Endodermal cell (in vitro differentiated cells): Measurements from ENCODE around the gene TTC21A. TPM values are rescaled to one million over a fixed set of nuclear protein-coding genes. Genes with fewer than 3 reads are reported as not detected.

ENCODE experiments used
- DNase-seq: peaks from one replicate; pipeline ENCODE4 v3.0.0-alpha.2; 2017
- H3K27ac ChIP-seq: 2 replicates; pipeline ENCODE4 v1.5.1; 2013; ENCODE audit warnings: mild to moderate bottlenecking, low read depth, low read length, moderate library complexity
- H3K27me3 ChIP-seq: 2 replicates; pipeline ENCODE4 v1.6.1; 2013; ENCODE audit warnings: mild to moderate bottlenecking, low read length, moderate library complexity; ENCODE audit not compliant: insufficient read depth, control insufficient read depth, poor library complexity, severe bottlenecking
- H3K36me3 ChIP-seq: 2 replicates; pipeline ENCODE4 v1.7.0; 2013; ENCODE audit warnings: mild to moderate bottlenecking, low read length, moderate library complexity; ENCODE audit not compliant: control insufficient read depth, insufficient read depth
- H3K4me1 ChIP-seq: one replicate; pipeline ENCODE4 v1.7.0; 2013; ENCODE audit warnings: low read length; ENCODE audit not compliant: control insufficient read depth, insufficient read depth
- H3K4me3 ChIP-seq: 2 replicates; pipeline ENCODE4 v1.5.1; 2013; ENCODE audit warnings: mild to moderate bottlenecking, low read length, moderate library complexity
- H3K9ac ChIP-seq: 2 replicates; pipeline ENCODE4 v1.6.1; 2013; ENCODE audit warnings: mild to moderate bottlenecking, low read length, moderate library complexity; ENCODE audit not compliant: poor library complexity, severe bottlenecking; ENCODE audit errors: extremely low read depth
- H3K9me3 ChIP-seq: 2 replicates; pipeline ENCODE4 v1.6.1; 2013; ENCODE audit warnings: mild to moderate bottlenecking, low read length, moderate library complexity; ENCODE audit not compliant: control insufficient read depth
- H3K27ac Mint-ChIP-seq: 2 replicates; pipeline ENCODE4 v1.8.0; 2020; ENCODE audit warnings: mixed read lengths
- H3K27me3 Mint-ChIP-seq: 2 replicates; pipeline ENCODE4 v1.8.0; 2021; ENCODE audit warnings: mild to moderate bottlenecking, mixed read lengths; ENCODE audit not compliant: insufficient read depth
- H3K36me3 Mint-ChIP-seq: 2 replicates; pipeline ENCODE4 v1.8.0; 2020; ENCODE audit warnings: low read depth, mixed read lengths
- H3K4me1 Mint-ChIP-seq: 2 replicates; pipeline ENCODE4 v1.8.0; 2020; ENCODE audit warnings: mixed read lengths
- H3K4me3 Mint-ChIP-seq: 2 replicates; pipeline ENCODE4 v1.8.0; 2020; ENCODE audit warnings: mild to moderate bottlenecking, moderate library complexity, mixed read lengths
- H3K9me3 Mint-ChIP-seq: 2 replicates; pipeline ENCODE4 v1.8.0; 2020; ENCODE audit warnings: mild to moderate bottlenecking, mixed read lengths
- CTCF ChIP-seq: fragments of 200-600 bp; sonication (generic); conservative IDR thresholded peaks from 2 replicates; pipeline ENCODE4 v1.5.0; 2021; ENCODE audit warnings: antibody characterized with exemption, mild to moderate bottlenecking
- WGBS, 2 experiments: methylation state at CpG; one replicate each; pipeline versions ENCODE4 v1.1.5 to v1.1.7; 2013; ENCODE audit warnings: missing lambda C conversion rate in 2 of 2, mixed read lengths in 1 of 2; ENCODE audit not compliant: insufficient coverage in 1 of 2, insufficient read length in 1 of 2; 5-methylcytosine and 5-hydroxymethylcytosine counted together
- total RNA-seq, 2 donors: library from RNA; stranded (reverse); fragmentation: NEBNext Ultra II Directional in 1 of 2; extraction: Animal tissue kit (Norgen Biotek cat#: 25700) in 1 of 2; gene quantifications; 2 replicates in 1 of 2; 3 replicates in 1 of 2; pipeline ENCODE4 v1.2.1, GENCODE V29; 2021

The TTC21A gene
- total RNA-seq, 2 donors from 2014 or later = 5.7 to 5.8 TPM

GRCh38 chr3:39184968-39185285 lies 77.4 kb downstream of the TTC21A start:
- H3K27me3 ChIP-seq = peaks cover 6% of the 10 kb centered on the region
- WGBS, 2 experiments = 93 to 95% methylated on average over 3 to 4 of the region's 4 CpGs
- TF ChIP-seq CTCF = no peak
- Mint-ChIP-seq H3K4me1 (peaks cover 6% of the 10 kb centered on the region), H3K27me3 (peaks cover 7% of the 10 kb centered on the region), H3K9me3 (no peaks in the 10 kb centered on the region), H3K36me3 (no peaks in the 10 kb centered on the region), H3K27ac (no peak overlapping the region), H3K4me3 (no peak overlapping the region)
- H3K9me3 ChIP-seq = no peaks in the 10 kb centered on the region
- no peaks in the 10 kb centered on the region for H3K36me3 ChIP-seq
- no peak overlapping the region for H3K9ac ChIP-seq
- H3K4me3 ChIP-seq = no peak overlapping the region
- no peaks in the 10 kb centered on the region for H3K4me1 ChIP-seq
- no peak overlapping the region for H3K27ac ChIP-seq
- no peak for DNase-seq

- H3K27ac ChIP-seq = no peak overlapping the region
- no peak overlapping the region for H3K9ac ChIP-seq
- H3K4me3 ChIP-seq = no peak overlapping the region
- no peaks in the 10 kb centered on the region for H3K4me1 ChIP-seq
- H3K27me3 ChIP-seq = peaks cover under 1% of the 10 kb centered on the region
- H3K27ac Mint-ChIP-seq = no peak overlapping the region
- no peaks in the 10 kb centered on the region for H3K36me3 Mint-ChIP-seq
- H3K27me3 Mint-ChIP-seq = peaks cover 2% of the 10 kb centered on the region
- WGBS, 2 experiments = 93 to 100% methylated on average over 3 to 9 of the region's 9 CpGs
- TF ChIP-seq CTCF = no peak
- no peak for DNase-seq
- H3K9me3 ChIP-seq = no peaks in the 10 kb centered on the region
- no peaks in the 10 kb centered on the region for H3K36me3 ChIP-seq
- peaks cover 1% of the 10 kb centered on the region for H3K4me1 Mint-ChIP-seq
- H3K9me3 Mint-ChIP-seq = no peaks in the 10 kb centered on the region
- no peak overlapping the region for H3K4me3 Mint-ChIP-seq
These were observed 78.0 kb downstream of the TTC21A start for GRCh38 chr3:39185326-39185958.

- no peaks in the 10 kb centered on the region for H3K4me1 Mint-ChIP-seq
- Histone ChIP-seq H3K9me3 (no peaks in the 10 kb centered on the region), H3K9ac (no peak overlapping the region), H3K27me3 (no peaks in the 10 kb centered on the region), H3K4me3 (no peak overlapping the region), H3K4me1 (no peaks in the 10 kb centered on the region), H3K27ac (no peak overlapping the region), H3K36me3 (no peaks in the 10 kb centered on the region)
- H3K4me3 Mint-ChIP-seq = no peak overlapping the region
- DNase-seq = no peak
- no peaks in the 10 kb centered on the region for H3K36me3 Mint-ChIP-seq
- H3K27ac Mint-ChIP-seq = no peak overlapping the region
- no peaks in the 10 kb centered on the region for H3K9me3 Mint-ChIP-seq
- H3K27me3 Mint-ChIP-seq = no peaks in the 10 kb centered on the region
- 94 to 99% methylated on average over 7 to 14 of the region's 14 CpGs for WGBS, 2 experiments
- TF ChIP-seq CTCF = no peak
These were observed 78.6 kb downstream of the TTC21A start for GRCh38 chr3:39185959-39186691.
